Raji (cell line): ENCODE data around the gene NIFK.

Experiments used
- POLR2A ChIP-seq: IDR thresholded peaks from 2 replicates; pipeline ENCODE4 v1.6.1; 2011; ENCODE audit warnings: low read depth, low read length, control low read depth; ENCODE audit not compliant: insufficient read depth

The NIFK gene

DNA sequence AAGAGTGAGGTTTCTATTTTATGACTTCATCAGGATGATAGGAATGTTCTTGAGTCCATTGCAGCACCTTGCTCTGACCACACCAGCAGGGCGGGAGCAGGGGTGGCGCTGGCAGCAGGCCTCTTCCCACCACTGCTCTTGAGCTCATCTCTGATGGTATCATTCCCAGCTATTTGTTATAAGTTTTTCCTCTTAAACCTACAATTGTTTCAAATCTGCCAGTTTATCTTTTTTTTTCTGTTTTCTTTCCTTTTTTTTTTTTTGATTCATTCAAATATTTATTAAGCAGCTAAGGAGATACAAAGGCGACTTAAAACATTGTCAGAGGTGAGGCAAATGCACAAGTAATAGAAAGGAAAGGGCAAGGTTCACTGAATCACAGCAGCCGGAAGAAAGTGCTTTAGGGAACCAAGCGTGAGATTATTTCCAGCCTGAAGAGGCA, 28.7 kb downstream of the NIFK start:
- TF ChIP-seq POLR2A, result no peak

- TF ChIP-seq POLR2A, result no peak
Measured at GRCh38 chr2:121707344-121707919, 29.2 kb downstream of the NIFK start.

DNA sequence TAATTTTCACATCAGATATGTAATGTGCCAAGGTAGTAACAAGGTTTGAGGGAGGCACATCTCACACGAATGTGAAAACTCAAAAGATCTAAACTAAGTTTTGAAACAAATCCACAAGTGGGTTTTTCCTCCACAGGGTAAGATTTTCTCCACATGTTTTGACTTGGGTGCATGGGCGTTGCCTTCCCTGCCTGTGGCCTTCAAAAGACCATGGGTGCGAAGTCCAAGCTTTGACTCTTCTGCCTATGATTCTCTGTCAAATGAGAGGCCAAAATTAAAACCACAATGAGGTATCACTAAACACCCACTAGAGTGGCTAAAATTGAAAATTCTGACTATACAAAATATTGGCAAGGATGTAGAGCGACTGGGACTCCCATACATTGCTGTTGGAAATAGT, 30.7 kb downstream of the NIFK start:
- no peak for TF ChIP-seq POLR2A

- no peak for TF ChIP-seq POLR2A
Measured at GRCh38 chr2:121705390-121705789, 31.3 kb downstream of the NIFK start.

- TF ChIP-seq POLR2A, result no peak
Measured at GRCh38 chr2:121699421-121700333, 37.0 kb downstream of the NIFK start.

- TF ChIP-seq POLR2A, result no peak
Measured at GRCh38 chr2:121698318-121698930, 38.3 kb downstream of the NIFK start.

DNA sequence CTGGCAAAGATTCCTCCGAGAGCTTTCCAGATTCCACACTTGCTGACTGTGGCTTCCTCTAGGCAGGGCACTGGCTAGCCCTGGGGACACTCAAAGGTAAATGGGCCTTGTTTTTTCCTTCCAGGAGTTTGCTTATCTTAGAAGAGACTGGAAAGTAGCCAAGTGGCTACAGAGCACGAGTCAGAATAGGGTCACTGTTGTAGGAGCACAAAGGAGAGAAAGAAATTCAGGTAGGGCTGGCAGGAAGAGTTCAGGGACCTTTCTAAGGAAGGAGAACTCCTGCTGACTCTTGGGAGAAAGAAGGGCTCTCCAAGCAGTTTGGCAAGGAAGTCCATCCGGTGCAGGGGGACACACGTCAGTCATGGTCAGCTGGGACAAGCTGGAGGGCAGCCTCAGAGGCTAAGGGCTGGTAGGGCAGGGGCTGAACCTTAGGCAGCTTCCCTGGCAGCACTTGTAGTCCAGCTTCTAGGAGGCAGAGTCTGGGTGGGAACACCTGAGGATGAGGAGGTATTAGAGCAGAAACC, 39.5 kb downstream of the NIFK start:
- TF ChIP-seq POLR2A, result no peak

GRCh38 chr2:121696410-121696930, 40.2 kb downstream of the NIFK start:
- no peak for TF ChIP-seq POLR2A

DNA sequence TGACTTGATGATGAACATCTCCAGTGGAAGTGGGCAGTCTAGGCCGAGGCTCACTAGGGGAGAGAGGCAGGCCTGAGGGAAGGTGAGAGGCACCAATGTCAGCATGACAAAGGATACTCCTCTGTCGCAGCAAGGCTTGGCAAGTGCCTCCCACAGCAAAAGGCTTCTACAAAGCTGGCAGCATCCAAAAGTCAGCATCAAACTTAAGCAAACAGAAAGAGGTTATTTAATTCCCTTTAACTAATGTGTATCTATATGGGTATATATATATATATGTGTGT, 41.6 kb downstream of the NIFK start:
- TF ChIP-seq POLR2A, result no peak

GRCh38 chr2:121694398-121695170, 42.1 kb downstream of the NIFK start:
- no peak for TF ChIP-seq POLR2A

GRCh38 chr2:121690095-121690494, 46.6 kb downstream of the NIFK start:
- no peak for TF ChIP-seq POLR2A

- no peak for TF ChIP-seq POLR2A
Measured at GRCh38 chr2:121689356-121689755, 47.3 kb downstream of the NIFK start.

- TF ChIP-seq POLR2A, result no peak
Measured at GRCh38 chr2:121688820-121689219, 47.9 kb downstream of the NIFK start.

DNA sequence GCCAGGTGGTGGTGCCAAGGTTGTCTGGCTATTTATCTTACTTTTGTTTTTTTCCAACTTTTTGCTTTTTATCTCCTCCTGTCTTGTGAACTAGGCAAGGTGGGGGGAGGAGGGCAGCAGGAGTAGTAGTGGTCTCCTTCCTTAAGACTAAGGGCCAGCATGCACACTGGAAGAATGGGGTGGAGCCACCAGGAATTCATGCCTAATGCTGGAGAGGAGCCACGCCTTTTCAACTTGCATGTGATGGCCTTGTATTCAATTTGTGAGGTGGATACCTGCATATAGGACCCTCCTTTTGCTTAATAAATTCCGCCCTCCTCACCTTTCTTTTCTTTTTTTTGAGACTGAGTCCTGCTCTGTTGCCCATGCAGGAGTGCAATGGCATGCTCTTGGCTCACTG, 49.8 kb downstream of the NIFK start:
- TF ChIP-seq POLR2A, result no peak

- no peak for TF ChIP-seq POLR2A
Measured at GRCh38 chr2:121686218-121686617, 50.5 kb downstream of the NIFK start.
